Measurements from ENCODE around the gene KCTD8.

The KCTD8 gene

GRCh38 chr4:44448521-44449461 is at the start of gene KCTD8:
KCTD8 (minus strand) TSS chr4:44448809.
- peak within 1 kb of the TSS; percentile 88 for H3K4me3 ChIP-seq (ENCODE audit: low read length)
- H3K27ac ChIP-seq (ENCODE audit: low read length): no peak within 1 kb of the TSS
- H3K9me3 ChIP-seq (ENCODE audit: insufficient read depth, low read depth, low read length): no peaks in the 10 kb centered on the region
- peak within 1 kb of the TSS; percentile 69; the same call in 1 of the 2 replicates for H3K9ac ChIP-seq (ENCODE audit: low read depth, low read length)
- H3K27me3 ChIP-seq (ENCODE audit: insufficient read depth, low read length): peaks cover 53% of the 10 kb centered on the region
- peaks cover 6% of the 10 kb centered on the region; the same call in 1 of the 2 replicates for H3K4me1 ChIP-seq (ENCODE audit: insufficient read depth, low read length)
- no peaks in the 10 kb centered on the region for H3K36me3 ChIP-seq (ENCODE audit: insufficient read depth, low read depth, low read length)

DNA sequence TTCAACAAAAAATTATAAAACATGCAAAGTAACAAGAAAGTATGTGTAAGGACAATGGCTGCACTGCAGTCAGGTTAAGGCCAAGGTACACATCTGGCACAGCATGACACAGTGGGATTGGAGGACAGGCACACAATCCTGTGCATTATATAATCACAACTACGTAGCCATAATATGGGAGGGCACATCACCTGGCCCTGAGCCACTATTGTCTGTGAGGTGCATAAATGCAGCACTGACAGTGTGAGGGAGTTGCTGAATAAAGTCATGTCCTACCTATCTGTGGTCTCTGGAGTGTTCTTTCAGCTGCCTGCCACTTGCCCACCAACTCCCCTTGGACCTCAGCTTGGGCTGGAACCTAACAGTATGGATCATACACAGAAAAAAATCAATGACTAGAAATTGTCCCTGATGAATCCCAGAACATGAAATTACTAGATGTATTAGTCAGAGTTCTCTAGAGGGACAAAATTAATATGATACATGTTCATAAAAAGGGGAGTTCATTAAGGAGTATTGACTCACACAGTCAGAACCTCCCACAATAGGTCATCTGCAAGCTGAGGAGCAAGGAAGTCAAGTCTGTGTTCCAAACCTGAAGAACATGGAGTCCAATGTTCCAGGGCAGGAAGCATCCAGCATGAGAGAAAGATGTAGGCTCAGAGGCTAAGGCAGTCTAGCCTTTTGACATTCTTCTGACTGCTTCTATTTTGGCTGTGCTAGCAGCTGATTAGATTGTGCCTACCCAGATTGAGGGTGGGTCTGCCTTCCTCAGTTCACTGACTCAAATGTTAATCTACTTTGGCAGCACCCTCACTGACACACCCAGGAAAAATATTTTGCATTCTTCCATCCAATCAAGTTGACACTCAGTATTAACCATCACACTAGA is 46.4 kb upstream of the KCTD8 start:
- Histone ChIP-seq H3K9ac (ENCODE audit: low read depth, low read length) (no peak overlapping the region), H3K27me3 (ENCODE audit: insufficient read depth, low read length) (no peaks in the 10 kb centered on the region), H3K4me1 (ENCODE audit: insufficient read depth, low read length) (no peaks in the 10 kb centered on the region), H3K4me3 (ENCODE audit: low read length) (no peak overlapping the region), H3K36me3 (ENCODE audit: insufficient read depth, low read depth, low read length) (no peaks in the 10 kb centered on the region), H3K27ac (ENCODE audit: low read length) (no peak overlapping the region), H3K9me3 (ENCODE audit: insufficient read depth, low read depth, low read length) (no peaks in the 10 kb centered on the region)

DNA sequence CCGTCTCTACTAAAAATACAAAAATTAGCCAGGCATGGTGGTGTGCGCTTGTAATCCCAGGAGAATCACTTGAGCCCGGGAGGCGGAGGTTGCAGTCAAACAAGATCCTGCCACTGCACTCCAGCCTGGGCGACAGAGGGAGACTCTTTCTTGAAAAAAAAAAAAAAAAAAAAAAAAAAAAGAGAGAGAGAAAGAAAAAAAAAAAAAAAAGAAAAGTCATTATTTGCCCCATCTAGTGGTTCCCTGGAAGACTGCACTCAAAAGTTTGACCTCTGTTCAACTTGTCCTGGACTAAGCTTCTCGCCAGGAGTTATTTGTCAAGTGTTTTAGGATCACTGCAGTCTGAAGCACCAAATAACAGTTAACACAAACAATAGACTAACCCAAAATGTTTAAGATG is 45.3 kb upstream of the KCTD8 start:
- Histone ChIP-seq H3K4me3 (ENCODE audit: low read length) (no peak overlapping the region), H3K9me3 (ENCODE audit: insufficient read depth, low read depth, low read length) (no peaks in the 10 kb centered on the region), H3K9ac (ENCODE audit: low read depth, low read length) (no peak overlapping the region), H3K27ac (ENCODE audit: low read length) (no peak overlapping the region), H3K4me1 (ENCODE audit: insufficient read depth, low read length) (no peaks in the 10 kb centered on the region), H3K36me3 (ENCODE audit: insufficient read depth, low read depth, low read length) (no peaks in the 10 kb centered on the region), H3K27me3 (ENCODE audit: insufficient read depth, low read length) (no peaks in the 10 kb centered on the region)

DNA sequence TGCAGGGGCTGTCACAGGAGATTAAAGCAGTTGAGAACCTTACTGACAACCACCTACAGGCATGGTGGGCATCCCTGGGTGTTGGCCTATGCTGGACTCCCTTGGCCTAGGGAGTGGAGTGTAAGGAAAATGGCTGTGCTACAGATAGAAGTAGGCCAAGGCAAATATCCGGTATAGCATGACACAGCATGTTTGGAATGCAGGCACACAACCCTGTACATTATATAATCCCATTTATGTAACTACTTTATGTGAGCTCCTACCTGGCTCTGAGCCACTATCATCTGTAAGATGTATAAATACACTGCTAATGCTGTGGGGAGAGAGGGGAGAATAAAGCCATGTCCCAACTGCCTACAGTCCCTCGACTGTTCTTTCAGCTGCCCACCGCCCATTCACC is 38.7 kb upstream of the KCTD8 start:
- Histone ChIP-seq H3K4me1 (ENCODE audit: insufficient read depth, low read length) (no peaks in the 10 kb centered on the region), H3K36me3 (ENCODE audit: insufficient read depth, low read depth, low read length) (no peaks in the 10 kb centered on the region), H3K4me3 (ENCODE audit: low read length) (no peak overlapping the region), H3K27me3 (ENCODE audit: insufficient read depth, low read length) (no peaks in the 10 kb centered on the region), H3K9ac (ENCODE audit: low read depth, low read length) (no peak overlapping the region), H3K9me3 (ENCODE audit: insufficient read depth, low read depth, low read length) (peaks cover 16% of the 10 kb centered on the region; the same call in 1 of the 2 replicates), H3K27ac (ENCODE audit: low read length) (no peak overlapping the region)

- Histone ChIP-seq H3K9me3 (ENCODE audit: insufficient read depth, low read depth, low read length) (no peaks in the 10 kb centered on the region), H3K4me3 (ENCODE audit: low read length) (no peak overlapping the region), H3K27me3 (ENCODE audit: insufficient read depth, low read length) (no peaks in the 10 kb centered on the region), H3K9ac (ENCODE audit: low read depth, low read length) (no peak overlapping the region), H3K27ac (ENCODE audit: low read length) (no peak overlapping the region), H3K36me3 (ENCODE audit: insufficient read depth, low read depth, low read length) (no peaks in the 10 kb centered on the region), H3K4me1 (ENCODE audit: insufficient read depth, low read length) (no peaks in the 10 kb centered on the region)
Observed at GRCh38 chr4:44479731-44480130, 31.1 kb upstream of the KCTD8 start.

DNA sequence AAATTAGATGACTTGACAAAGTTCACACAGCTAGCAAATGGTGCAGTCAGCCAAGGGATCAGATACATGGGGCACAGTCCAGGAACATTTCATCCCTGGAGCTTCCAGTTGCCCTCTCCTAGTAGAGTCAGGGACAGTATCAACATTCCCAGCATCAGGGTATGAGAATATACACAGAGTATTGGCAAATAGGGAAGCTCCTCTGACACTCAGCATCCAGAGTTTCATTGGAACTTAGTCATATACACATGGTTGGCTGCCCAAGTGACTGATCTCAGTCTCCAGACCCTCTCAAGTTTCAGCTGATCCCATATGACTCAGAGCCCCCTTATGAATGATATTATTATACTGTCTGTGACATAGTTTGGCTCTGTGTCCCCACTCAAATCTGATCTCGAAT is 13.7 kb upstream of the KCTD8 start:
- no peak overlapping the region for H3K27ac ChIP-seq (ENCODE audit: low read length)
- no peaks in the 10 kb centered on the region for H3K9me3 ChIP-seq (ENCODE audit: insufficient read depth, low read depth, low read length)
- H3K36me3 ChIP-seq (ENCODE audit: insufficient read depth, low read depth, low read length): no peaks in the 10 kb centered on the region
- H3K27me3 ChIP-seq (ENCODE audit: insufficient read depth, low read length): no peaks in the 10 kb centered on the region
- H3K9ac ChIP-seq (ENCODE audit: low read depth, low read length): no peak overlapping the region
- H3K4me3 ChIP-seq (ENCODE audit: low read length): no peak overlapping the region
- no peaks in the 10 kb centered on the region for H3K4me1 ChIP-seq (ENCODE audit: insufficient read depth, low read length)

DNA sequence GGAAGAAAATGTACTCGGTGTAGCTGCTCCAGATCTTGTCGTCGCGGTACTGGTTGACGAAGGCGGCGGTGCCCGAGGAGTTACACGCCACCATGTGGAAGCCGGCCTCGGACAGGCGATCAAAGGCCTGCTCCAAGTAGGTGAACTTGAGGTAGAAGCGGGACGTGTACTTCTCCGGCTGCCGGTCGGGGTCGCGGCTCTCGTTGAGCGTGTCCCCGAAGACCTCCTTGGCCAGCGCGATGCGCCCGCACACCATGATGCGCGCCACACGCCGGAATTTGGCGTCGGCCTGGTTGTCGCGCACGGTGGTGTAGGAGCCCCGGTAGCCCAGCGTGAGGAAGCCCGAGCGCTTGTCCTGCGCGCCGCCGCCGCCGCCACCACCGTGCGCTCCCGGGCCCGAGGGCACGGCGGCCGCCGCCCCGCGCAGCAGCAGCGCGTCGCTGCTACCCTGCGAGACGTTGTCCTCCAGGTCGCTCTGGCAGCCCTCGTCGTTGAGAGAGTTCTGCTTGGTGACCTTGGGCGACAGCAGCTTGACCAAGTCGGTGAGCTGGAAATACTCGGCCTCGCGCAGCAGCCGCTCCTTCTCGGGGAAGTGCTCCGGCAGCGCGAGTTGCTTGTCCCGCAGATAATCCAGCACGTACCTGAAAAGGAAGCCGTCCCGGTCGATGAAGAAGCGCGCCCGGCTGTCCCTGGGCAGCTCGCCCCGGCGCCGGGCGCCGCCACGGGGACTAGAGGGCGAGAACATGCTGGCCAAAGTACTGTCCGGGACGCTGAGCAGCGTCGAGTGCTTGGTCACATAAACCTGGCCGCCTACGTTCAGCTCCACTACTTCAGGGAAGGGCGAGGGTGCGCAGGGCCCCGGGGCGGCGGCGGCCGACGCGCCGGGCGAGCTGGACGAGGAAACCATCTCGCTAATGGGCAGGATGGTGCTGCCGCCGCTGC is 775 bp downstream of the KCTD8 start:
- peaks cover 53% of the 10 kb centered on the region for H3K27me3 ChIP-seq (ENCODE audit: insufficient read depth, low read length)
- H3K4me1 ChIP-seq (ENCODE audit: insufficient read depth, low read length): peaks cover 6% of the 10 kb centered on the region; the same call in 1 of the 2 replicates
- H3K4me3 ChIP-seq (ENCODE audit: low read length): peak overlapping the region; percentile 88
- H3K9ac ChIP-seq (ENCODE audit: low read depth, low read length): peak overlapping the region; percentile 66; the same call in 1 of the 2 replicates
- H3K36me3 ChIP-seq (ENCODE audit: insufficient read depth, low read depth, low read length): no peaks in the 10 kb centered on the region
- no peak overlapping the region for H3K27ac ChIP-seq (ENCODE audit: low read length)
- no peaks in the 10 kb centered on the region for H3K9me3 ChIP-seq (ENCODE audit: insufficient read depth, low read depth, low read length)

DNA sequence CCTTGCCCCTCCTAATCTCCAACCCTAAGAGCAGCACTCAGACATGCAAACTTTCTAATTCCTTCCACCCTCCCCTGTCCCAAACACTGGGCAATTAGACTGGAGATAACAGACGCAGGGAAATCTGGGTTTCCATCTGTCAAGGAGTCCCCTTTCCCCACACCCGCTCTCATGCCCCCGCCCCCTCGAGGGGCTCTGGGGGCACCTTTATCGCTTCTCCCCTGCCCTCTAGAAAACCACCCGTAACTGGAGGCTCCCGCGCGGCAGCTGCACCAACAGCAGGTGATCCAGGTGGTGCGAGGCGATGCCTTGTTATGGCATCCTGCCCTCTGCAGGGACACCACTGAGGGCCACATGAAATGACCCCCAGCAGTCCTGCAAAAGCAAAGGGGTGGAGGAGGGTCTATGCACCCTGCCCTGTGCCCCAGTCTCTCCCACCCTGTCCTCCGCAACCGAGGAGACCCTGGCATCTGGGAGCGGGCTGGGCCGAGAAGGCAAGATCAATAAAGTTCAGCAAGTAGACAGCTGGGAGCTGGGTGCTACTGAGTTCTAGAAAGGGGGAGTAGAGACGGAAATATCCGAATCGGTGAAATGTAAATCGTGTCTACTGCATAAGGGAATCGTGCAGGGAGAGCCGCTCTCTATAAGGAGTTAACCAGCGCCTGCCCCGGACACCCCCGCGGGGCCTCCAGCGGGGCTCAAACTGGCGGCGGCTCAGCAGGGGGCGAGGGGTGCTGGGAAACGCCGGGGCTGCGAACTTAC is 1.6 kb downstream of the KCTD8 start:
- H3K27me3 ChIP-seq (ENCODE audit: insufficient read depth, low read length): peaks cover 53% of the 10 kb centered on the region
- no peak overlapping the region for H3K27ac ChIP-seq (ENCODE audit: low read length)
- H3K4me1 ChIP-seq (ENCODE audit: insufficient read depth, low read length): peaks cover 6% of the 10 kb centered on the region; the same call in 1 of the 2 replicates
- H3K36me3 ChIP-seq (ENCODE audit: insufficient read depth, low read depth, low read length): no peaks in the 10 kb centered on the region
- H3K9ac ChIP-seq (ENCODE audit: low read depth, low read length): peak overlapping the region; percentile 66; the same call in 1 of the 2 replicates
- H3K4me3 ChIP-seq (ENCODE audit: low read length): peak overlapping the region; percentile 88
- no peaks in the 10 kb centered on the region for H3K9me3 ChIP-seq (ENCODE audit: insufficient read depth, low read depth, low read length)

- no peaks in the 10 kb centered on the region for H3K36me3 ChIP-seq (ENCODE audit: insufficient read depth, low read depth, low read length)
- peak overlapping the region; percentile 66; the same call in 1 of the 2 replicates for H3K9ac ChIP-seq (ENCODE audit: low read depth, low read length)
- no peaks in the 10 kb centered on the region for H3K9me3 ChIP-seq (ENCODE audit: insufficient read depth, low read depth, low read length)
- H3K27me3 ChIP-seq (ENCODE audit: insufficient read depth, low read length): peaks cover 53% of the 10 kb centered on the region
- H3K4me1 ChIP-seq (ENCODE audit: insufficient read depth, low read length): peaks cover 6% of the 10 kb centered on the region; the same call in 1 of the 2 replicates
- no peak overlapping the region for H3K27ac ChIP-seq (ENCODE audit: low read length)
- H3K4me3 ChIP-seq (ENCODE audit: low read length): peak overlapping the region; percentile 88
Observed at GRCh38 chr4:44446191-44446590, 2.4 kb downstream of the KCTD8 start.

GRCh38 chr4:44438687-44439086 is 9.9 kb downstream of the KCTD8 start:
- H3K4me3 ChIP-seq (ENCODE audit: low read length): no peak overlapping the region
- H3K27ac ChIP-seq (ENCODE audit: low read length): no peak overlapping the region
- no peak overlapping the region for H3K9ac ChIP-seq (ENCODE audit: low read depth, low read length)
- H3K9me3 ChIP-seq (ENCODE audit: insufficient read depth, low read depth, low read length): no peaks in the 10 kb centered on the region
- H3K4me1 ChIP-seq (ENCODE audit: insufficient read depth, low read length): no peaks in the 10 kb centered on the region; the same call in 1 of the 2 replicates
- H3K36me3 ChIP-seq (ENCODE audit: insufficient read depth, low read depth, low read length): no peaks in the 10 kb centered on the region
- H3K27me3 ChIP-seq (ENCODE audit: insufficient read depth, low read length): no peaks in the 10 kb centered on the region
